Measurements from ENCODE around the gene CTCFL.
A peak's percentile ranks its signal among the peaks of the same experiment; 100 is the strongest.

The CTCFL gene

GRCh38 chr20:57524511-57525176 lies at the start of gene CTCFL:
TSS of gene CTCFL (minus strand) at chr20:57525140. CDS start at chr20:57524205, 935 bp downstream.
- no peak for FAIRE-seq

- no peak for FAIRE-seq
These were observed 49.0 kb upstream of the CTCFL start for GRCh38 chr20:57573894-57574293.

GRCh38 chr20:57573242-57573641 lies 48.3 kb upstream of the CTCFL start:
- FAIRE-seq, result peak; percentile 83

GRCh38 chr20:57571782-57572416 lies 47.0 kb upstream of the CTCFL start:
- FAIRE-seq, result no peak

- FAIRE-seq, result no peak
These were observed 46.0 kb upstream of the CTCFL start for GRCh38 chr20:57570920-57571319.

GRCh38 chr20:57570145-57570850 lies 45.4 kb upstream of the CTCFL start:
- FAIRE-seq, result peak; percentile 76

- no peak for FAIRE-seq
These were observed 44.0 kb upstream of the CTCFL start for GRCh38 chr20:57568960-57569359.

- no peak for FAIRE-seq
These were observed 43.4 kb upstream of the CTCFL start for GRCh38 chr20:57568088-57568896.

- FAIRE-seq, result no peak
These were observed 42.6 kb upstream of the CTCFL start for GRCh38 chr20:57567471-57568079.

- FAIRE-seq, result no peak
These were observed 42.0 kb upstream of the CTCFL start for GRCh38 chr20:57566803-57567459.

- no peak for FAIRE-seq
These were observed 41.5 kb upstream of the CTCFL start for GRCh38 chr20:57566399-57566798.

GRCh38 chr20:57564951-57565642 lies 40.2 kb upstream of the CTCFL start:
- no peak for FAIRE-seq

GRCh38 chr20:57564180-57564802 lies 39.4 kb upstream of the CTCFL start:
- FAIRE-seq, result no peak

- FAIRE-seq, result no peak
These were observed 38.6 kb upstream of the CTCFL start for GRCh38 chr20:57563522-57563921.

- no peak for FAIRE-seq
These were observed 37.9 kb upstream of the CTCFL start for GRCh38 chr20:57562541-57563465.

- no peak for FAIRE-seq
These were observed 36.7 kb upstream of the CTCFL start for GRCh38 chr20:57561356-57562279.

- FAIRE-seq, result no peak
These were observed 35.8 kb upstream of the CTCFL start, which contains the start of gene PCK1 for GRCh38 chr20:57560554-57561355. TSS of gene PCK1 (plus strand) at chr20:57561110. CDS start at chr20:57561412, 302 bp downstream.

Measured in islet of Langerhans (tissue), 1 donor.